ENCODE data around the gene SLC6A11. TPM values are rescaled to one million over a fixed set of nuclear protein-coding genes. Genes with fewer than 3 reads are reported as not detected.

Gene SLC6A11
- total and polyA plus RNA-seq, 12 donors = 0.05 TPM; not detected in 11

DNA sequence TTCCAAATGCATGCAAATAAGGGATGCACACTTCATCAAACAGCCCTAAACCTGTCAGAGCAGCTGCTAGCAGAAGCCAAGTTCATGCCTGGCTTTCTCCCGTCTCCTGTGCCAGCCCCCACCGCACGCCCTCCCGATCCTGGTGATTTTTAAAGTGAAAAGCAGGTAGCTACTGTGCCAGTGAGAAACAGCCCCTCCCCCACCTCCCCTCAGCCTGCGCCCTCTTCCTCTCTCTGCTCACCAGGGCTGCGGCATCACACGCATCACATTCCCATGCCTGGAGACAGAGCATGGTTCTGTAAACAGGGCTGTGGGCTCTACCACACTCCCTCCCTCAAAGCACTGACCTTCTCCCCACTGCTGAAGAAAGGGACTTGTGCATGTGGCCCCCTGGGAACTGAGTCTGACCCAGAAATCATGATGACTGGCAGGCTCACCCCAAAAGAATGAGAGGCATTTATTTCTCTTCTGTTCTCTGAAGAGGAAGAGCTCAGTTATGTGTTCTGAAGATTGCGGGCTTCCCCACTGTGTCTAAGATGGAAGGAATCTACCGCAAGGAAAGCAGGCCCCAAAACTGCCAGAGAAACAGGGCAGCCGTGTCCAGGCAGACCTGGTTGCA, 162.0 kb downstream of the SLC6A11 start:
- ATAC-seq (no peak), DNase-seq (no peak)
- H3K4me1 ChIP-seq = peaks cover 3 to 22% (median 13%) of the 10 kb centered on the region in 9 donors
- 50 to 58% methylated on average over 10 of the region's 10 CpGs for WGBS, 2 donors
- H3K4me3 ChIP-seq = no peak overlapping the region
- intact Hi-C loops (cut with DNase I) = no loop called here
- no peak overlapping the region for H3K27ac ChIP-seq
- TF ChIP-seq, protein P1, sequence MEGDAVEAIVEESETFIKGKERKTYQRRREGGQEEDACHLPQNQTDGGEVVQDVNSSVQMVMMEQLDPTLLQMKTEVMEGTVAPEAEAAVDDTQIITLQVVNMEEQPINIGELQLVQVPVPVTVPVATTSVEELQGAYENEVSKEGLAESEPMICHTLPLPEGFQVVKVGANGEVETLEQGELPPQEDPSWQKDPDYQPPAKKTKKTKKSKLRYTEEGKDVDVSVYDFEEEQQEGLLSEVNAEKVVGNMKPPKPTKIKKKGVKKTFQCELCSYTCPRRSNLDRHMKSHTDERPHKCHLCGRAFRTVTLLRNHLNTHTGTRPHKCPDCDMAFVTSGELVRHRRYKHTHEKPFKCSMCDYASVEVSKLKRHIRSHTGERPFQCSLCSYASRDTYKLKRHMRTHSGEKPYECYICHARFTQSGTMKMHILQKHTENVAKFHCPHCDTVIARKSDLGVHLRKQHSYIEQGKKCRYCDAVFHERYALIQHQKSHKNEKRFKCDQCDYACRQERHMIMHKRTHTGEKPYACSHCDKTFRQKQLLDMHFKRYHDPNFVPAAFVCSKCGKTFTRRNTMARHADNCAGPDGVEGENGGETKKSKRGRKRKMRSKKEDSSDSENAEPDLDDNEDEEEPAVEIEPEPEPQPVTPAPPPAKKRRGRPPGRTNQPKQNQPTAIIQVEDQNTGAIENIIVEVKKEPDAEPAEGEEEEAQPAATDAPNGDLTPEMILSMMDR (IDR thresholded peaks at IDR 0.05) = no peak
- no peaks in the 10 kb centered on the region for H3K36me3 ChIP-seq
- peaks cover 0 to 15% (median 11%) of the 10 kb centered on the region in 7 donors for H3K27me3 ChIP-seq
- H3K9me3 ChIP-seq = no peaks in the 10 kb centered on the region

DNA sequence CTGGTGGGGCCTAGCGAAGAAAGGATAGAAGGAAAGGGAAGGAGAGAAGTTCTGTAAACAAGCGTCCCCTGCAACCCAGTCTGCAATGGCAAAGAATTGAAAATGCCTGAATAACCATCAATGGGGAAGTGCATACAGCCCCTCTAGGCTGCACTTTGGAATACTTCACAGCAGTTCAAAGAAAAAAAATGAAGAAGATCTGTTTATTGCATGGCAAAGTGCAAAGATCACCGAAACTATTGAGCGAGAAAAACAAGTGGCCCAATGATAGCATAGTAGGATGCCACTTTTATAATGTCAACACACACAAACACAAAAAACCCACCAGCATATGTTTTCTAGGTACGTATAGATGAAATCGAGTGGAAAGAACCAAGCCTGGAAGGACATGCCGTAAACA, 162.9 kb downstream of the SLC6A11 start:
- WGBS, 2 donors = 97% methylated on average over 7 of the region's 7 CpGs
- TF ChIP-seq, protein P1 (IDR thresholded peaks at IDR 0.05) = no peak
- no peak for ATAC-seq
- Histone ChIP-seq H3K36me3 (no peaks in the 10 kb centered on the region), H3K27ac (no peak overlapping the region), H3K4me3 (no peak overlapping the region), H3K27me3 (peaks cover 0 to 10% (median 3%) of the 10 kb centered on the region in 7 donors), H3K4me1 (peaks cover 3 to 29% (median 16%) of the 10 kb centered on the region in 9 donors), H3K9me3 (no peaks in the 10 kb centered on the region)
- DNase-seq = no peak
- intact Hi-C loops (cut with DNase I) = no loop called here

DNA sequence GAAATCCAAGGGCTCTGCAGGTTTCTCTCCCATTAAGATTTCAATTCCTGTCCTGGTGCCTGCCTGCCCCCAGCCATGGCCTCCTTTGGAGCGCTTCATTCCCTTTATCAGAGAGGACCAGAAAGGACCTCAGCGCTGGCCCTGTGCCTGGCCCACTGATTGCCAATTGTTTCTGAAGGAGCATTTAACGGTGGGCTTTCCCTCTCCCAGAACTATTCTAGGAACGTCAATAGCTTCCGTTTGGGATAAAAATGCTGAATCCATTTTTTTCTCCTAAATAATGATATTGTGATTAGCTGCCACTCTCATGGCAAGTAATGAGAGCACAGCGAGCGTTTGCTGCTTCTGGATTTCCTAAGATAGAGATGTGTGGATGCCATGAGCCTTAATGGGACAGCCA, 164.3 kb downstream of the SLC6A11 start:
- WGBS, 2 donors = 21 to 39% methylated on average over 7 of the region's 7 CpGs
- DNase-seq (no peak), ATAC-seq (no peak)
- intact Hi-C loops (cut with DNase I) = loop anchor here in 5 of 10 donors (5.0 kb wide), 1 partner anchor 33 kb away; no protein-coding TSS in a partner anchor
- no peaks in the 10 kb centered on the region for H3K36me3 ChIP-seq
- peaks cover 0 to 10% (median 0%) of the 10 kb centered on the region in 7 donors for H3K27me3 ChIP-seq
- H3K4me1 ChIP-seq = peaks cover 3 to 29% (median 16%) of the 10 kb centered on the region in 9 donors
- H3K4me3 ChIP-seq = no peak overlapping the region
- TF ChIP-seq, protein P1 (IDR thresholded peaks at IDR 0.05) = no peak
- no peak overlapping the region for H3K27ac ChIP-seq
- no peaks in the 10 kb centered on the region for H3K9me3 ChIP-seq

DNA sequence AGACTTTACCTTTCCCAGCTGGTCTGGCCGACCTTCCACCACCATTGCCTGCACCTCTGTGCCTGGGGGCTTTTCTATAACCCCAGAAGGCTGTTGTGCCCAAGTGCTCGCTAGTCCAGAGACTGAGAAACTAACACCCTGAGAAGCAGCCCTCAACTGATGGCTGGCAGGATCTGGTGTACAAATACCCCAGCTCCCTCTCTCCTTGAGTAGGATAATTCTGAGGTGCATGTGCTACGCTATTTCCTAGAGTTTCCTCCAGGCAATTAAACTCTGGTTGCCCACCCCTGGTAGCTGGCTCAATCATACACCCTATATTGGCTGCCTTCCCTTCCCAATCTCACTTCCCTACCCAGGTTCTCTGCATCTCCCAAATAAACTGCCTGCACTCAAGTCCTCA, 165.0 kb downstream of the SLC6A11 start:
- Histone ChIP-seq H3K27me3 (peaks cover 0 to 10% (median 0%) of the 10 kb centered on the region in 7 donors), H3K4me3 (no peak overlapping the region), H3K9me3 (no peaks in the 10 kb centered on the region), H3K4me1 (peaks cover 3 to 29% (median 16%) of the 10 kb centered on the region in 9 donors), H3K36me3 (no peaks in the 10 kb centered on the region), H3K27ac (no peak overlapping the region)
- ATAC-seq (no peak), DNase-seq (no peak)
- TF ChIP-seq, protein P1 (IDR thresholded peaks at IDR 0.05) = no peak
- 75 to 77% methylated on average over 3 of the region's 3 CpGs for WGBS, 2 donors
- intact Hi-C loops (cut with DNase I) = loop anchor here in 5 of 10 donors (5.0 kb wide), 1 partner anchor 34 kb away; no protein-coding TSS in a partner anchor
